HG03521 (cell line): ENCODE measurements around the gene MTOR.
"Not testable (repeated sequence)": the region's sequence is repeated elsewhere in the genome, so short reads cannot be mapped to it uniquely, and the experiment has no call there.

Experiments
- ATAC-seq: cut with Tn5 transposase; IDR thresholded peaks from one replicate; pipeline ENCODE4 v1.9.1; 2021; ENCODE audit warnings: mild to moderate bottlenecking, moderate library complexity; ENCODE audit not compliant: unreplicated experiment

MTOR gene

DNA sequence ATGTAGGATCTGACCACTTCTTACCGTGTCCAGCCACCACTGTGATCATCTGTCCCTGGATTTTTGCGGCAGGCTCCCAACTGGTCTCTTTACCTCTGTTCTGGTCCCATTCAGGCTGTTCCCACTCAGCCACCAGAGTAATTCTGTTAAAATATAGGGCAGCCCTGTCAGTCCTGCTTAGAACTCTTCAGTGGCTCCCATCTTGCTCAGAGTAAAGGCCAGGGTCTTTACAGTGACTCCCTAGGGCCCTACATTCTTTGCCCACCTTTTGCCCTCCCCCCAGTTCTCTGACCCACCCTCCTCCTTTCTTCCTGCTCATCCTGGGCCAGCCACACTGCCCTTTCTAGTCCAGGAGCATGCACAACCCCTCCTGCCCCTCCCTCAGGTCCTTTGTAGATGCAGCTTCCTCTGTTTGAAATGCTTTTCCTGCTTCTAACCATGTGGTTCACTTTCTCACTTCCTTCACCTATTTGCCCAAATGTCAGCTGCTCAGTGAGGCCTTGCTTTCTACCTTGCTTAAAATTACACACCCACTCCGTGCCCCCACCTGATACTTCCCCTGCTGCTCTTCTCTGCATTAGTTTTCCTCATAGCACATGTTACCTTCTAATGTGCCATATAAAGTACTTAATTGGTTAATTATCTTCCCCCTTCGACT is 18.5 kb upstream of the MTOR start:
- ATAC-seq, result no peak

GRCh38 chr1:11279630-11280029 is 17.3 kb upstream of the MTOR start:
- ATAC-seq, result no peak

DNA sequence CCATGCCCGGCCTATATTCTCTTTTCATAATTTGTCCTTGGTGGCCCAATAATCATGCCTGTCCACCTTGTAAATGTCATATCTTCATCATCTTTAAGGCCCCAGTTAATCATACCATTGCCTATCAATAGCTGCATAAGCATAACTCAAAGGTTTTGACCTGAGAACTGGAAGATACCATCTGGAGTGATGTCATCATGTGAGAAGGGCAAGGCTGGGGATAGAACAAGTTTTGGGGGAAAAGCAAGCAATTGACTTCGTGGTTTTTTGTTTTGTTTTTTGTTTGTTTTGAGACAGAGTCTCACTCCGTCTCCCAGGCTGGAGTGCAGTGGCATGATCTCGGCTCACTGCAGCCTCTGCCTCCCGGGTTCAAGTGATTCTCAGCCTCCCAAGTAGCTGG is 16.8 kb upstream of the MTOR start:
- ATAC-seq, result no peak

- no peak for ATAC-seq
Observed at GRCh38 chr1:11273595-11274234, 11.4 kb upstream of the MTOR start.

GRCh38 chr1:11272832-11273594 is 10.7 kb upstream of the MTOR start, which contains the start of gene UBIAD1:
UBIAD1 (plus strand) TSS chr1:11273198; CDS start chr1:11273532, 334 bp downstream.
- peak; percentile 87 for ATAC-seq

- no peak for ATAC-seq
Observed at GRCh38 chr1:11272544-11272831, 10.1 kb upstream of the MTOR start.

- not testable (repeated sequence) for ATAC-seq
Observed at GRCh38 chr1:11267350-11268337, 5.3 kb upstream of the MTOR start.

GRCh38 chr1:11266268-11267074 is 4.1 kb upstream of the MTOR start:
- ATAC-seq, result no peak

GRCh38 chr1:11256299-11256698 is 6.1 kb downstream of the MTOR start:
- no peak for ATAC-seq

GRCh38 chr1:11253226-11253625 is 9.1 kb downstream of the MTOR start:
- no peak for ATAC-seq

DNA sequence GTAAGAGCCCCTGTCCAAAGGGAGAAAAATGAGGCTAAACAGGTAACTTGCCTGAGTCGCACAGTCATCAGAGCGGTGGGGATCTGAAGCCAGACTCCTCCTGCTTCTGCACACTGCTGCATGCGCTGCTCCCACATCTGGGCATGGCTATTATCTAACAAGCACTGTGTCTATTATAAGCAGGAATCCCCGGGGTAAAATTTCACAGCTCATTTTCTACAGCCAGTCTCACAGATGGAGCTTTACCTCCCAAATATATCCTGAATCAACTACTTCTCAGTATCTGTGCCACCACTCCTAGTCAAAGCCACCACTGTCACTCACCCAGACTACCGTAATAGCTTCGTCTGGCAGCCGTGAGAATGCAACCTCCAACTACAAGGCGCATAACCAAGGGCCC is 9.8 kb downstream of the MTOR start:
- ATAC-seq, result no peak

DNA sequence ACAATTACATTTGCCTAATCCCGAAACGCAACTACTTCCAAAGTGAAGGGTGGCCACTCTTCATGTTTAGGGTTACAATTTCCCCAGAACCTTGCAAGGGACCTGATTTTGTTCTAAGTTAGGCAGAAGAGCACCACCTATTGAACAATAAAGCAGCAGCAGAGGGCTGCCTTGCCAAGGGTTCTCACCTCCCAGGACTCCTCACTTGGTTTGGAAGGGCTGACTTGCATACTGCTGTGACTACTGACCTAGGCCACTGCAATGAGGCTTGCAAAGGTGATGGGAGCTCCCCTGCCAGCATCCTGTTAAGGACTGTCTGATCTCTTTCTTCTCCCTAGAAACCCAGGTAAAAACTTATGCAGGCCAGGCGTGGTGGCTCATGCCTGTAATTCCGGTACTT is 14.2 kb downstream of the MTOR start:
- no peak for ATAC-seq

DNA sequence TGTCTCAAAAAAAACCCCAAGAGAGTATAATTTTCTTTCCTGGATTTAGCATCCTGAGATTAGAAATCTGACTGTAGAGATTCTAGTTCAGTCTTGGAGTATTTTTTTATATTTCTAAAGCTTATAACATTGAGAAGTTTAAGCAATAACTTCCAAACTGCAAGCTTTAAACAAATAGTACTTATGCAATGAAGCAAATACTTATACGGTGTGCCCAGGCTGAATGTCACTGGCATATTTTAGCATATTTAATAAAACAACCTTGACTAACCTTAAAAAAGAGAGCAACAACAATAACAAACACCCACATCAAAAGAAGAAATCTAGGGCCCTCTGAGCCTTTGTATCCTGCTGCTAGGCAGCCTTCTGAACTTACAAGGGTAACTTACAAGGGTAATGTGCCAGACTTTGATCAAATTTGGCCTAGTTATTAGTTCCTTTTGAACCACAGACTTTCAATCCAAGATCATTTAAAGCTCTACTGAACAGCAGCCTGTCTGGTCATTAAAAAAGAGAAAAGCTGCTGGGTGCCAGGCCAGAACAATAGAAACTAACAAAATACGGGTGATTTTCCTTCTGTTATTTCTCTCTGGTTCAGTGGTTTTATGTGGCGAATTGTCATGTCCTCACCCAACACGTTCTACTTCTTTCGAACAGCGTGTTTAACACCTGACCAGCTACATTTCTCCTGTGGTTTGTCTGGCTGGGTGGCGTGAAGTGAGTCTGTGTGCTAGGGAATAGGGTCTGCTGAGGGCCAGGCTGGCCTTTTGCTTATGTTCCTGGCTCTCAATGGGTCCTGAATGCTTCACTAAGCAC is 16.2 kb downstream of the MTOR start:
- no peak for ATAC-seq

DNA sequence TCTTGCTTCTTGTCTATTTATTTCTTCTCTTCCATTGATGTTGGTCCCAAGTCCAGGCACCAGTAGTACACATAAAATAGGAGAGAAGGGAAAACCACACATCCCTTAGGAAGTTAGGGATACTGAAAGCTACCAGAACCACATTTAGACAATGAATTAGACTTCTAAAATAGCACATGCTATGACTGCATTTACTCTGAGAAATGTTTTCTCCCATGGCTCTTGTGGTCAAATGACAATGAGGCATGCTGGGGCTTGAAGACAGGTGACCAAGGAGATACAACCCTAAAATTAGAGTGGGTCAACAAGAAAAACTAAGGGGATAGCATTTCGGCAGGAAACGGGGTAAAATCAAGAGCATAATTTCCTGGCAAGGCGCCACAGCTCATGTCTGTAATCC is 17.1 kb downstream of the MTOR start:
- no peak for ATAC-seq

DNA sequence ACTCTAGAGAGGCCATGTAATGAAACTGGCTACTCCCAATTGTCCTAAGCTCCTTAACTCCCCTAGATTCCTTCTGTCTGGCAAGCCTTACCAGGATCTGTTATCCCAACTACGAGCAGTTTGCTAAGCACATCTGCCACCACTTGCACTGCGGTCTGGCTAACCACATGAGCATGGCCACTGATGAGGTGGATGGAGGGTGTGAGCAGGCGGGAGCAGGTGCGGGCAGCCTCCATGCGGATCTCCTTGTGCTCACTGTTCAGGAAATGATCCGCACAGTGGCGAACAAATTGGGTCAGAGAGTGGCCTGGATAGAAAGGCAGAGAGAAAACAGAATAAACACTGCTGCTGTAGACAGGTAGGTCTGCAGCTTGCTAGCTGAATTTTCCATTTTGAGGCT is 24.0 kb downstream of the MTOR start:
- ATAC-seq, result no peak

GRCh38 chr1:11237356-11237755 is 25.0 kb downstream of the MTOR start:
- no peak for ATAC-seq

DNA sequence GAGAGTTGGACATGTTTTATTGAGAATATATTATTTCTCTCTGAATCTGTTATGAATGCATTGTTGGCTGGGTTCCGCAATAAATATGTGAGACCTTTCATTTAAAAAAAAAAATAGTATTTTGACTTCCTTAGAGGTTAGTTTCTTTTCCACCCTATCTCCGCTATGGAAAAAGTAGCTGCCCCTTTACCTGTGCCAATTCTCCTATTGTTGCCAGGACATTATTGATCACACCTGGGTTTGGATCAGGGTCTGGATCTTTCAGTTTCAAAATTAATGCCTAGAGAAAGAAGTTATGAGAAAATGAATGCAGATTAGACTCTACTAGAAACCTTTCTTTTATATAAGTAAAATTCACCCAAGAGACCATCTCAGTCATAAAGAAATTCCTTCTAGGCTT is 29.1 kb downstream of the MTOR start:
- no peak for ATAC-seq

GRCh38 chr1:11229203-11229602 is 33.1 kb downstream of the MTOR start:
- ATAC-seq, result no peak
